Measurements from ENCODE around the gene GNAI2. TPM values are rescaled to one million over a fixed set of nuclear protein-coding genes. Genes with fewer than 3 reads are reported as not detected.
A peak's percentile ranks its signal among the peaks of the same experiment; 100 is the strongest.

Gene GNAI2
- total RNA-seq = 97.0 TPM

DNA sequence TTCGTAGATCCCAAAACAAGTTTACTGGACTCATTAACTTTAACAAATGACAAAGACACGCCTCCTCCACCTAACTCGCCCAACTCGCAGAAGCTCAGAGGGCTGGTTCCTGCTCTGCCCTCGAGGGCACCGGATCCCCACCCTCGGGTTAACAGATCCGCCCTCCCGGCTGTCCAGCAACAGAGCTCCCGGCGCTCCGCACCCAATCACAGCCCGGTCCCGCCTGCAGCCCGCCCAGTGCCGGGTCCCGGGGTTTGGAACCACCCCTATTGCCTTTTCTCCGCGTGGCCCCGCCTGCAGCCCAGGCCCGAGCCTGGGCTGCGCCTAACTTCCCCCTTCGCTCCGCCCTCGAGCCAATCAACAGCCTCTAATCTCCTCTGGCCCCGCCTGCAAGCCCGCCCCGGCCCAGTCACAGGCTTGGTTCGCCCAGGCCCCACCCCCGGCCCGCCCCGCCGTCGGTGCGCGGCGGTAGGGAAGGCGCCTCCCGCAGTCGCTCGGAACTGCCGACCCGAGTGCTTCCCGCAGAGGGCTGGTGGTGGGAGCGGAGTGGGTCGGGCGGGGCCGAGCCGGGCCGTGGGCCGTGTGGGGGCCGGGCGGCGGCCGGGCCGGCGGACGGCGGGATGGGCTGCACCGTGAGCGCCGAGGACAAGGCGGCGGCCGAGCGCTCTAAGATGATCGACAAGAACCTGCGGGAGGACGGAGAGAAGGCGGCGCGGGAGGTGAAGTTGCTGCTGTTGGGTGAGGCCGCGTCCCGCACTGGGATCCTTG, at the start of gene GNAI2:
GNAI2 (plus strand) TSS at position 489 of the 768 bp plus-strand sequence; CDS start at position 621, 132 bp downstream.
- peak; percentile 99 for DNase-seq (ENCODE audit: low spot score in 2 of 2)
- FAIRE-seq = peak; percentile 95

- FAIRE-seq = no peak
- DNase-seq (ENCODE audit: low spot score in 2 of 2) = no peak
Observed at GRCh38 chr3:50187750-50188149, 48.3 kb upstream of the GNAI2 start.

DNA sequence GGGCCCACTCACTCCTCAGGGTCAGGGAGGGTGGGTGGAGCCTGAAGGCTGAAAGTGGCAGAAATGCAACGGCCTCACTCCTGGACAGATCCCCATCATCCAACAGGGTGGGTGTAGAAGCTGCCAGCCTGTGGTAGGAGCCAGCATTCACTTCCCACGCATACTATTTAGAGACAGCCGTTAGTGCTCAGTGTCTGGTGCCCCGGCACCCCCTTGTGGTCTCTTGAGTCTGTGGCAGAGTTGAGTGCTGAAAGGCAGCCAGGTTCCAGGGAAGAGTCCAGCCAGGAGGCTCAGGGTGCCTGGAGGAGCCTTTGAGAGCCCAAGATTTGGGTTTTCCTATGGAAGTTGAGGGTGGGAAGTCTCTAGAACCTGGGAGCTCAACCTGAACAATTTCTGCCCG, 46.7 kb upstream of the GNAI2 start:
- FAIRE-seq (no peak), DNase-seq (ENCODE audit: low spot score in 2 of 2) (peak; percentile 73 to 85)

DNA sequence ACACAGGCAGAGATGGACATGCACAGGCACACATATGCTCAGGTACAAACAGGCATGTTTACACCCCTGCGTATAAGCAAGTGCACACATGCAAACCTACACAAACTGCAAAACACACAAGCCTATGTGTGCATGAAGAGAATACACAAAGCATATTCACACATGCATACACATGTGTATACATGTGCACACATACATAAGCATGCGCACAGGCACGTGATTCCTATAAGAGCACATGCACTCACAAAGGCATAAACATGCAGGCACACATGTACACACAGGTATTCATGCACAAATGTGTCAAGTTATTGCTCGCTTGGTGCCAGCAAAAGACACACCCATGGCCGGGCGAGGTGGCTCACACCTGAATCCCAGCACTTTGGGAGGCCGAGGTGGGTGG, 46.0 kb upstream of the GNAI2 start:
- FAIRE-seq = no peak

DNA sequence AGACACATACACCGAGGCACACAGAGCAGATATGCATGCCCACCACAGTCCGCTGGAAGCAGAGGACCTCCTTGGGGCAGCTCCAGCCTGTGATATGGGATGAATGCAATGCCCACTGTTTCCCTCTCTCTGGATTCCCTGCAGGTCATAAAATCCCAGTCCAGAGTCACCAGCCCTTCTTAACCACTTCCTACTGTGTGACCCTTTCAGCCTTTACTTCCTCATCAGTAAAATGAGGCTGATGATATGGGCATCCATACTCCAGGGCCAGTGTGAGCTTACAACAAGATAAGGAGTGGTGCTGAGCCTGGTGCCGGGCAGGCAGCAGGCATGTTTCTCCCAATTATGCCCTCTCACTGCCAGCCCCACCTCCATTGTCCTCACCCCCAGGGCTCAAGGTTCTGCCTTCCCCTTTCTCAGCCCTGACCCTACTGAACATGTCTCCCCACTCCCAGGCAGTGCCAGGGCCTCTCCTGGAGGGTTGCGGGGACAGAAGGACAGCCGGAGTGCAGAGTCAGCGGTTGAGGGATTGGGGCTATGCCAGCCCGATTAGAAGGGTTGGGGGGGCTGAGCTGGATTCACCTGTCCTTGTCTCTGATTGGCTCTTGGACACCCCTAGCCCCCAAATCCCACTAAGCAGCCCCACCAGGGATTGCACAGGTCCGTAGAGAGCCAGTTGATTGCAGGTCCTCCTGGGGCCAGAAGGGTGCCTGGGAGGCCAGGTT, 44.9 kb upstream of the GNAI2 start, which contains the start of gene GNAT1:
GNAT1 (plus strand) TSS at position 675 of the 725 bp plus-strand sequence. CDS start 116 bp downstream, outside the sequence.
- no peak for FAIRE-seq
- no peak for DNase-seq (ENCODE audit: low spot score in 2 of 2)

More for the DNA sequence above, 46.0 kb upstream of the GNAI2 start:
- no peak for DNase-seq (ENCODE audit: low spot score in 2 of 2)

DNA sequence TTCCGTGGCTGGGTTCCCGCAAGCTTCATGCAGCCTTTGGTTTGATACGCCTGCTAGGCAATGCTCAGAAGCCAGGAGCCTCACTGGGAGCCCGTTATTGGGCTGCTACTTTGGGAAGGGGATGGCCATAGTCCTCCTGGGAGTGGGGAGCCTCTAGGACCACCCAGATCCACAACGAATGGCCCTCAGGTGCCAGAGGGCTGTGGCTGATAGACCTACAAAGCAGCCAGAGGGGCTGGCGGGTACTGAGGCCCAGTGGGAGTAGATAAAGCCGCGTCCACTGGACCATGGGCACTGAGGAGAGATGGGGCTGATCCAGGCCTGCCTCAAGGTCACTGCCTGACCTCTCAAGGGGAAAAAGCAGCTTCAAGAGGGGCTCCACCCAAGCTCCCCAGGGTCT, 43.9 kb upstream of the GNAI2 start:
- FAIRE-seq (no peak), DNase-seq (ENCODE audit: low spot score in 2 of 2) (no peak)

DNA sequence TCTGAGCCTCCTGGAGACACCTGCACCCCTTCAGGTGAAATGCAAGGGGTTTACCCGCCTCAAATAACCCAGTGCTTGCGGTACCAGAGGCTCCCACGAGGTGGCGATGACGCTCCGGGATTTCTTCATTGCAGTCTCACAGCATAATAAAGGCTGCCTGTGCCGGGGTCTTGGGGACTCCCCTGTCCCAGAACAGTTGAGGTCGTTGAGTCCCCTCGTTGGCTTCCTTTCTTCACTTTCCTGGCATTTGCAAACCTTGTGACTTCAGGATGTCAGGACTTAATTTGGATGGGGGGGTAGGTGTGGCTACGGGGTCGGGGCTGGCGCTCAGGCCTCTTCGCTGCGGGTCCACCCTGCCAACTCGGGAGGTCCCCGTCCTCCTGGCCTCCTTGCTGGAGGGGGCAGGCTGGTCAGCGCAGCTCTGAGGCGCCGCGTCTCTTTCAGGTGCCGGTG, 43.3 kb upstream of the GNAI2 start:
- DNase-seq (ENCODE audit: low spot score in 2 of 2) = peak; percentile 79 to 85
- no peak for FAIRE-seq

DNA sequence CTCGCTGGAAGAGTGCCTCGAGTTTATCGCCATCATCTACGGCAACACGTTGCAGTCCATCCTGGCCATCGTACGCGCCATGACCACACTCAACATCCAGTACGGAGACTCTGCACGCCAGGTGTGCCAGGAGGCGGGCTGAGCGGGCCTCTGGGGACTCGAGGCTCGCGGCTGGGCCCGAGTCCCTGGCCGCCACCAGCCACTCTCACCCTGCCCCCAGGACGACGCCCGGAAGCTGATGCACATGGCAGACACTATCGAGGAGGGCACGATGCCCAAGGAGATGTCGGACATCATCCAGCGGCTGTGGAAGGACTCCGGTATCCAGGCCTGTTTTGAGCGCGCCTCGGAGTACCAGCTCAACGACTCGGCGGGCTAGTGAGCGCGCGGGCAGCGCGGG, 42.7 kb upstream of the GNAI2 start:
- FAIRE-seq = no peak
- DNase-seq (ENCODE audit: low spot score in 2 of 2) = no peak

GRCh38 chr3:50193746-50194127, 42.3 kb upstream of the GNAI2 start:
- no peak for FAIRE-seq
- no peak for DNase-seq (ENCODE audit: low spot score in 2 of 2)

DNA sequence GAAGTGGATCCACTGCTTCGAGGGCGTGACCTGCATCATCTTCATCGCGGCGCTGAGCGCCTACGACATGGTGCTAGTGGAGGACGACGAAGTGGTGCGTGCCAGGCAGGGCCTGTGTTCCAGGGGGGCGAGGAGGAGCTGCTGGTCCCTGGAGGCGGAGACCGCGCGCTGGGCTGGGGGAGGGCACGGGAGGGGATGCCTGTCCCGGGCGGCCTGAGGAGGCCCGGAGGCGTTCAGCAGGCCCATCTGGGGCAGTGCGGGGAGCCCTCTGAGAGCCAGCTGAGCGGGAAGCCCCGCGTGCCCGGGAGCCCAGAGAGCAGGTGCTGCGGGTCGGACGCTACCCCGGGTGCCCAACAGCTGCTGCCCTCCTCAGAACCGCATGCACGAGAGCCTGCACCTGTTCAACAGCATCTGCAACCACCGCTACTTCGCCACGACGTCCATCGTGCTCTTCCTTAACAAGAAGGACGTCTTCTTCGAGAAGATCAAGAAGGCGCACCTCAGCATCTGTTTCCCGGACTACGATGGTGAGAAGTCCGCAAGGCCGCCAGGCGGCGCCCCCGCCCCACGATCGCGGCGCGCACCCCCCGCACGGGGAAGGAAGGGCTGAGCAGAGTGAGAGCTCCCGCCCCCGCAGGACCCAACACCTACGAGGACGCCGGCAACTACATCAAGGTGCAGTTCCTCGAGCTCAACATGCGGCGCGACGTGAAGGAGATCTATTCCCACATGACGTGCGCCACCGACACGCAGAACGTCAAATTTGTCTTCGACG, 41.7 kb upstream of the GNAI2 start:
- FAIRE-seq = no peak

DNA sequence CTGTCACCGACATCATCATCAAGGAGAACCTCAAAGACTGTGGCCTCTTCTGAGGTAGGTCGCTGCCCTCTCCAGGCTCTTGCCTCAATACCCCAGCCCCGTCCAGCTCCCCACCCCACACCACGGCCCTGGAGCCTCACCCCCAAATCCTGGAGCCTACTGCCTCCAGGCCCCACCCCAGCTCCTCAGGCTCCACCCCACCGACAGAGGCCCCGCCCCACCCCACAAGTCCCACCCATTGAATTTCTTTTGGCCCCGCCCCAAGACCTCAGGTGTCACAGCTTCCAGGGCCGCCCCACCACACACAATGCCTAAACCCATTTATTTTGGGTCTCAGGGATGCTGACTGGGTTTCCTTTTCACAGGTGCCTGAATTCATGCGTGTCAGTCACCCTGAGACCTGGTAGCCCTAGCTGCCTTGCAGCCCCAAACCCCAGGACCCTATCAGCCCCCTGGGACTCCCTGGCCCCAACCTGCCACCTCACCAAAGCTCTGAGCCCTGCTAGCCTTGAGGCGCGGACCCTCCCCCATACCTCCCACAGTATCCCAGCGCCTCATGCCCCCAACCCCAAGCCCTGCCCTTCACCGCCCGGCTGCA, 41.0 kb upstream of the GNAI2 start:
- no peak for FAIRE-seq
- DNase-seq (ENCODE audit: low spot score in 2 of 2) = no peak

More for the DNA sequence above, 41.7 kb upstream of the GNAI2 start:
- peak; percentile 90 to 92 for DNase-seq (ENCODE audit: low spot score in 2 of 2)

DNA sequence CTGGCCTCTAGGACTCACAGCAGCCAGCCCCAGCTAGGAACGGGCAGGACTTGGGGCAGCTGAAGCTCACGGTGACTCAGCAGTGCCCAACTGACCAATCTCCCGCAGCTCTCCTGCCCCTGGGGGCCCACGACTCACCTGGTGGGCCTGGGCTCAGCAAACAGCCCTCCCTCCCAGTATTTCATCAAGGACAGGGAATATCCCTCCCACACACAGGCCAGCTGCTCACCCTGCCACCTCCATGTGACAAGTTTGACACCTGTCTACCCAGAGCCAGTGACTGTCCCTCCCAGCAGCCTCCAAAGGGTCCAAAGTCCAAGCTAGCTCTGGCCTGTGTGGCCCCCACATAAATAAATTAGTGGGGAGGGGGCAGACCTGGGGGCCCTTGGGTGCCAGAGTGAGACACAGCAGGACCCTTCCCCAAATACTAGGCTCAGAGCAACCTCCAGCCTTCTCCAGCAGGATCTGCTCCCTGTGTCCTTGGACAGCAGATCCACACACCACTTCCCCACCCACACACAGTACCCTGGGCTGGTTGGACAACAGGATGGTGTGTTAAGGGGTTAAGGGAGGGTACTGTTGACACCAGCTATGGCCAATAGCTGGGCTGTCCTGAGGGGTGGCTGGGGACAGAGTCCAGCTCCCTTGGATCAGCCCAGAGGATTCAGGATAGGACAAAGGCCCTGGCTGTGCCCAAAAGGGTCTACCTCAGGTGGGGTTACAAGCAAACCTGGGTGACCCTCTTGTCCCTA, 40.3 kb upstream of the GNAI2 start:
- DNase-seq (ENCODE audit: low spot score in 2 of 2) (no peak), FAIRE-seq (no peak)

DNA sequence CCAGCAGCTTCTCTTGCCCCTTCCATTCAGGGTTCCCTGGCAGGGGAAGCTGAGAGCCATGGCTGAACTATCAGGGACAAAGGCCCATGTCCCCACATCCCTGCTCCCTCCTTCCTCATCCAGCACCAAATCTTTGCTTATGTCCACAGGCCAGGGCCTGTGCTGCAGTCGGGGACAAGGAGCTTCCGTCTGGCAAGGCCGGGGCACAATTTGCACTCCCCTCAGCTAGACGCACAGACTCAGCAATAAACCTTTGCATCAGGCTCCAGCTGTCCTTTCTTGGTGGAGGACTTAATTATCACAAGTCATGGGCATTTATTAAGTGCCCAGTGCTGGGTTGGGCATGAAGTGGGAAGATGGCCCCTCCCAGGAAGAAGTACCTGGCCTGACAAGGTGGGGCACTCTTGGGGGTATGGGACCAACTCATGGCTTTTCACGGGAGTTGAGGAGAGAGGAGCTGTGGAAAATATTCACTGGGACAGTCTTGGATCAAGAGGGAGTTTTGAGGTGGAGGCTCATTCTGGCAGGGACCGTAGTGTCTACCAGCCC, 39.7 kb upstream of the GNAI2 start:
- DNase-seq (ENCODE audit: low spot score in 2 of 2) (no peak), FAIRE-seq (no peak)

DNA sequence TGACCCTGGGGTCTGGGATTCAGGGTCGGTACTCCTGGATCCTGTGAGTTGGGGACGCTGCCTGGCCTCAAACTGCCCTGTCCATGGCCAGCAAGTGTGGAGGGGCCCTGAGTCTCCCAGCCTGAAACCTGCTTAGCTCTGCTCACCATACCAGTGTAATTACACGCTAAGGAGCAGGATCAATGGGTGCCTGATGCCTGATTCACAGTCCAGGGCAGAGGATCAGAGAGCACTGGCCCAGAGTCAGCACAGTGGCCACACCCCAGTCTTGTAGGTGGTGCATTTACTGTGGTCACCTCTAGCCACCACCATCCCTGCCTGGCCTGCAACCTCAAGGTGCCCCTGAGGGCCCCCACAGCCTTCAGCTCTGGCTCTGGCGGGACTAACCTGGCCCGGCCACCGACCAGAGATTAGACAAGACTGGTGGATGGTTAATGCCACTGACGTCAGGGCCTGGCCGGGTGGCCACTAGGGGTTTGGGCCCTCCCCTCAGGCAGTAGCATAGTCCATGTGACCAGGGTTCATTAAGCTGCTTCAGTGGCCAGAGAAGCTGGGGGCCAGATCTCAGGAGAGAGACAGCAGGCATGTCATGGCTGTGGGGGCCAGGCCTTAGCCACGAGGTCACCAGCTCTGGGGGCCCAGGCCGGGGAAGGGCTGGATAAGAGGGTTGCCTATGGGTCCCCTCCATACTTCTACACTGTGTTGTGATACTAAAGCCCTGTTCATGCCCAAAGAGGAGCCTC, 34.3 kb upstream of the GNAI2 start:
- FAIRE-seq (no peak), DNase-seq (ENCODE audit: low spot score in 2 of 2) (no peak)

DNA sequence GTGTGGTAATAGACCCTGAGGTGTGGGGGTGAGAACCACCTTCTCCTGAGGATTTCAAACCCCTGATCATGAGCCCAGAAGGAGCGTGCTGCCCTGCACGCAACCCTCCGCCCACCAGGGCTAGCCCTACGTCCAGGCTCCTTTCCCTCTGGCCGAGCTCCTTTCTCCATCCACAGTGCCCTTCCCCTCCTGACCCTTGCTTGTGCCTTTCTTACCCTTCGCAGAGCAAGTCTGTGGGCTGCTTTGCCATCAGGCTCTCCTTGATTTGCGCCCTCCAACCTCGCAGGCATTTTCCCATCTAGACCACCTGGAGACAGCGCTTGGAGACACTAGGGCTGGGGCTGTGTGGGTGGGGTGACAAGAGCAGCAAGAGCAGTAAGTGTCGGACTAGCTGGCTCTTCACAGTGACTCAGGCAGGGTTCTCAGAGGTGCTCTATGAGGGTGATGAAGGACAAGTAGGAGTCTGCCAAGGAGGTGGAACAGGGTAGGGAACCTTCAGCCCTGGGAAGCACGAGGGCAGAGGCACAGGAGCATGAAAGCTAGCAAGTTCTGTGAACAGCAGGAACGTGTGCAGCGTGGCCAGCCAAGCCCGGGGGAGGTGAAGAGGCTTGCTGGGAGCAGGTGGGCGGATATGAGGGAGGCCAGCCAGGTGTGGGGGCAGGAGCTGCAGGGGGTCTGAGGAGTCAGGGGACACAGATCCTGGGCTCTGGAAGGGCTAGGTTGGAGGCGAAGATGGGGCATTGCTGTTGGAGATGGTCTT, 33.5 kb upstream of the GNAI2 start:
- peak in 1 of 2 donors; percentile 56 for DNase-seq (ENCODE audit: low spot score in 2 of 2)
- FAIRE-seq = no peak

GRCh38 chr3:50203113-50203808, 32.7 kb upstream of the GNAI2 start:
- no peak for FAIRE-seq
- no peak for DNase-seq (ENCODE audit: low spot score in 2 of 2)

All from frontal cortex (tissue), 4 donors.